Measurements from ENCODE around the gene PGGHG. TPM values are rescaled to one million over a fixed set of nuclear protein-coding genes. Genes with fewer than 3 reads are reported as not detected.

PGGHG gene
- total and polyA plus RNA-seq, 8 donors: 3.5 to 44.0 (median 16.2) TPM

- DNase-seq: peak in 1 of 2 donors; percentile 6
- WGBS, 5 donors: 73 to 80% (median 77%) methylated on average over 3 of the region's 3 CpGs
- Histone ChIP-seq H3K9me3 (no peaks in the 10 kb centered on the region), H3K4me1 (peaks cover 0 to 4% (median 0%) of the 10 kb centered on the region in 4 donors), H3K27me3 (no peaks in the 10 kb centered on the region), H3K4me3 (no peak overlapping the region), H3K27ac (no peak overlapping the region), H3K36me3 (no peaks in the 10 kb centered on the region)
- TF ChIP-seq POLR2AphosphoS5 (IDR thresholded peaks at IDR 0.05) (no peak), CTCF (IDR thresholded peaks at IDR 0.05) (no peak), POLR2A (IDR thresholded peaks at IDR 0.05) (no peak), EP300 (IDR thresholded peaks at IDR 0.05) (no peak)
- intact Hi-C loops (cut with DNase I; ENCODE audit: low total_unique reads): no loop called here
Observed at GRCh38 chr11:342328-342727, 53.4 kb downstream of the PGGHG start.

- Histone ChIP-seq H3K4me3 (no peak overlapping the region), H3K27ac (no peak overlapping the region), H3K9me3 (no peaks in the 10 kb centered on the region), H3K27me3 (peaks cover 0 to 4% (median 0%) of the 10 kb centered on the region in 3 donors), H3K36me3 (no peaks in the 10 kb centered on the region), H3K4me1 (peaks cover 0 to 4% (median 0%) of the 10 kb centered on the region in 4 donors)
- TF ChIP-seq POLR2AphosphoS5 (IDR thresholded peaks at IDR 0.05): no peak
- TF ChIP-seq EP300 (IDR thresholded peaks at IDR 0.05): no peak
- TF ChIP-seq POLR2A (IDR thresholded peaks at IDR 0.05): no peak
- TF ChIP-seq CTCF (IDR thresholded peaks at IDR 0.05): no peak
- DNase-seq: no peak
- WGBS, 5 donors: 89 to 91% (median 90%) methylated on average over 11 of the region's 11 CpGs
- intact Hi-C loops (cut with DNase I; ENCODE audit: low total_unique reads): no loop called here
Observed at GRCh38 chr11:344836-345578, 56.1 kb downstream of the PGGHG start.

Small RNA genes lying within 50 kb of the gene (small RNA-seq; reads per million reads assigned to genes)
- 0 reads per million in 4 donors for gene AC136475.6

Other genes starting within 250 kb of the PGGHG start
- not detected for gene SCGB1C1, start 96.0 kb upstream of the PGGHG start, total RNA-seq
- not detected for gene SCGB1C1, start 96.0 kb upstream of the PGGHG start, polyA plus RNA-seq
- 10 to 100 TPM in 4 of 5 donors, 1 to 10 TPM in 1; 7.0 to 36.5 (median 25.0) TPM for gene BET1L, start 81.7 kb upstream of the PGGHG start, total RNA-seq
- gene BET1L, start 81.7 kb upstream of the PGGHG start, polyA plus RNA-seq: 10 to 100 TPM; 21.8 to 38.3 (median 28.1) TPM
- 100 to 1,000 TPM in 2 of 5 donors, 10 to 100 TPM in 3; 45.2 to 262 (median 72.3) TPM for gene RIC8A, start 81.4 kb upstream of the PGGHG start, total RNA-seq
- gene RIC8A, start 81.4 kb upstream of the PGGHG start, polyA plus RNA-seq: 10 to 100 TPM; 39.2 to 60.8 (median 53.5) TPM
- 10 to 100 TPM in 2 of 5 donors, 1 to 10 TPM in 3; 5.4 to 63.7 (median 7.3) TPM for gene SIRT3, start 52.8 kb upstream of the PGGHG start, total RNA-seq
- gene SIRT3, start 52.8 kb upstream of the PGGHG start, polyA plus RNA-seq: 10 to 100 TPM; 10.8 to 19.2 (median 13.8) TPM
- gene PSMD13, start 52.1 kb upstream of the PGGHG start, total RNA-seq: 100 to 1,000 TPM in 2 of 5 donors, 10 to 100 TPM in 3; 36.2 to 132 (median 64.9) TPM
- 100 to 1,000 TPM; 116 to 126 (median 123) TPM for gene PSMD13, start 52.1 kb upstream of the PGGHG start, polyA plus RNA-seq
- gene NLRP6, start 10.7 kb upstream of the PGGHG start, total RNA-seq: 1 to 10 TPM in 1 of 5 donors, under 1 TPM in 2, not detected in 2; 0.45 to 3.6 (median 0.55) TPM
- under 1 TPM in 2 of 3 donors, not detected in 1; 0.08 to 0.12 TPM for gene NLRP6, start 10.7 kb upstream of the PGGHG start, polyA plus RNA-seq
- under 1 TPM in 1 of 5 donors, not detected in 4; 0.73 TPM for gene IFITM5, start 10.4 kb downstream of the PGGHG start, total RNA-seq
- not detected for gene IFITM5, start 10.4 kb downstream of the PGGHG start, polyA plus RNA-seq
- gene IFITM2, start 18.7 kb downstream of the PGGHG start, total RNA-seq: 10 to 100 TPM in 4 of 5 donors, 1 to 10 TPM in 1; 8.8 to 61.7 (median 12.9) TPM
- 100 to 1,000 TPM; 276 to 394 (median 344) TPM for gene IFITM2, start 18.7 kb downstream of the PGGHG start, polyA plus RNA-seq
- gene IFITM1, start 24.9 kb downstream of the PGGHG start, total RNA-seq: 10 to 100 TPM in 4 of 5 donors, 1 to 10 TPM in 1; 7.0 to 59.8 (median 17.3) TPM
- gene IFITM1, start 24.9 kb downstream of the PGGHG start, polyA plus RNA-seq: 100 to 1,000 TPM in 2 of 3 donors, 10 to 100 TPM in 1; 79.9 to 224 (median 119) TPM
- 100 to 1,000 TPM in 3 of 5 donors, 10 to 100 TPM in 2; 11.9 to 271 (median 127) TPM for gene IFITM3, start 31.7 kb downstream of the PGGHG start, total RNA-seq
- 1,000 to 10,000 TPM in 1 of 3 donors, 100 to 1,000 TPM in 2; 538 to 1,128 (median 677) TPM for gene IFITM3, start 31.7 kb downstream of the PGGHG start, polyA plus RNA-seq
- 1 to 10 TPM in 2 of 5 donors, under 1 TPM in 1, not detected in 2; 0.45 to 7.5 (median 4.2) TPM for gene B4GALNT4, start 80.4 kb downstream of the PGGHG start, total RNA-seq
- gene B4GALNT4, start 80.4 kb downstream of the PGGHG start, polyA plus RNA-seq: 1 to 10 TPM; 2.4 to 8.8 (median 4.4) TPM
- 100 to 1,000 TPM in 3 of 5 donors, 10 to 100 TPM in 2; 26.3 to 356 (median 141) TPM for gene PKP3, start 105.1 kb downstream of the PGGHG start, total RNA-seq
- gene PKP3, start 105.1 kb downstream of the PGGHG start, polyA plus RNA-seq: 10 to 100 TPM; 31.1 to 94.5 (median 41.7) TPM
- 100 to 1,000 TPM in 3 of 5 donors, 10 to 100 TPM in 2; 11.4 to 325 (median 110) TPM for gene SIGIRR, start 125.9 kb downstream of the PGGHG start, total RNA-seq
- gene SIGIRR, start 125.9 kb downstream of the PGGHG start, polyA plus RNA-seq: 100 to 1,000 TPM; 110 to 227 (median 164) TPM
- 100 to 1,000 TPM in 1 of 5 donors, 10 to 100 TPM in 3, 1 to 10 TPM in 1; 5.7 to 208 (median 40.2) TPM for gene ANO9, start 152.9 kb downstream of the PGGHG start, total RNA-seq
- gene ANO9, start 152.9 kb downstream of the PGGHG start, polyA plus RNA-seq: 10 to 100 TPM in 2 of 3 donors, 1 to 10 TPM in 1; 9.8 to 37.6 (median 12.8) TPM
- 100 to 1,000 TPM in 2 of 5 donors, 10 to 100 TPM in 3; 16.5 to 264 (median 59.0) TPM for gene PTDSS2, start 161.2 kb downstream of the PGGHG start, total RNA-seq
- 10 to 100 TPM; 11.6 to 24.3 (median 22.3) TPM for gene PTDSS2, start 161.2 kb downstream of the PGGHG start, polyA plus RNA-seq
- gene RNH1, start 218.1 kb downstream of the PGGHG start, total RNA-seq: 100 to 1,000 TPM in 4 of 5 donors, 10 to 100 TPM in 1; 61.3 to 260 (median 137) TPM
- 100 to 1,000 TPM in 2 of 3 donors, 10 to 100 TPM in 1; 95.3 to 149 (median 106) TPM for gene RNH1, start 218.1 kb downstream of the PGGHG start, polyA plus RNA-seq
- gene HRAS, start 246.4 kb downstream of the PGGHG start, total RNA-seq: 10 to 100 TPM; 14.2 to 87.5 (median 21.6) TPM
- 100 to 1,000 TPM; 108 to 181 (median 131) TPM for gene HRAS, start 246.4 kb downstream of the PGGHG start, polyA plus RNA-seq
- gene LRRC56, start 248.4 kb downstream of the PGGHG start, total RNA-seq: 1 to 10 TPM in 3 of 5 donors, under 1 TPM in 1, not detected in 1; 0.18 to 8.1 (median 3.3) TPM
- 1 to 10 TPM; 2.1 to 2.9 (median 2.9) TPM for gene LRRC56, start 248.4 kb downstream of the PGGHG start, polyA plus RNA-seq

Data from stomach (tissue), 9 donors.